Measurements from ENCODE around the gene TPR.

The TPR gene

GRCh38 chr1:186375152-186375928 lies at the start of gene TPR, which contains the start of gene ODR4:
TPR (minus strand) TSS chr1:186375253; CDS start chr1:186375028, 225 bp downstream.
ODR4 (plus strand) TSS chr1:186375838; CDS start chr1:186379786, 3,948 bp downstream.
- DNase-seq (ENCODE audit: low read depth, low spot score), result peak; percentile 98
- ChIA-PET CTCF (interaction anchor here (0.5 to 2.4 kb wide), 53 partner anchors 9 to 622 kb away, joined by 3 to 32 read pairs (median 4); partner anchors contain the start of gene PTGS2), POLR2A (interaction anchor here (0.6 to 0.9 kb wide), 3 partner anchors 13 to 305 kb away, joined by 3 to 6 read pairs (median 3); partner anchors contain the start of gene PTGS2)
- peak; percentile 86 for TF ChIP-seq CTCF (IDR thresholded peaks at IDR 0.05; ENCODE audit: insufficient read depth, low read length, missing control alignments)
- H3K4me3 ChIP-seq (ENCODE audit: low read depth, low read length), result peak within 1 kb of the TSS; percentile 84

GRCh38 chr1:186424539-186424938 lies 49.5 kb upstream of the TPR start:
- H3K4me3 ChIP-seq (ENCODE audit: low read depth, low read length), result no peak overlapping the region
- no peak for DNase-seq (ENCODE audit: low read depth, low spot score)
- TF ChIP-seq CTCF (IDR thresholded peaks at IDR 0.05; ENCODE audit: insufficient read depth, low read length, missing control alignments), result no peak
- POLR2A ChIA-PET, result no interaction called here
- CTCF ChIA-PET, result interaction anchor here (1.5 to 1.9 kb wide), 2 partner anchors 18 to 259 kb away, joined by 4 read pairs; no protein-coding TSS in a partner anchor

- CTCF ChIA-PET, result interaction anchor here (2.9 kb wide), 1 partner anchor 16 kb away, joined by 13 read pairs; no protein-coding TSS in a partner anchor
Observed at GRCh38 chr1:186421446-186421845, 46.4 kb upstream of the TPR start.

GRCh38 chr1:186420923-186421322 lies 45.9 kb upstream of the TPR start:
- ChIA-PET CTCF (interaction anchor here (1.2 to 2.9 kb wide), 2 partner anchors 16 to 46 kb away, joined by 3 to 13 read pairs; partner anchors contain the start of gene TPR), POLR2A (interaction anchor here (0.6 kb wide), 1 partner anchor 202 kb away, joined by 4 read pairs; no protein-coding TSS in a partner anchor)
- no peak for DNase-seq (ENCODE audit: low read depth, low spot score)
- no peak for TF ChIP-seq CTCF (IDR thresholded peaks at IDR 0.05; ENCODE audit: insufficient read depth, low read length, missing control alignments)
- H3K4me3 ChIP-seq (ENCODE audit: low read depth, low read length), result no peak overlapping the region

More at GRCh38 chr1:186421446-186421845, 46.4 kb upstream of the TPR start:
- no peak overlapping the region for H3K4me3 ChIP-seq (ENCODE audit: low read depth, low read length)
- TF ChIP-seq CTCF (IDR thresholded peaks at IDR 0.05; ENCODE audit: insufficient read depth, low read length, missing control alignments), result no peak
- DNase-seq (ENCODE audit: low read depth, low spot score), result no peak
- POLR2A ChIA-PET, result no interaction called here

- DNase-seq (ENCODE audit: low read depth, low spot score), result no peak
- TF ChIP-seq CTCF (IDR thresholded peaks at IDR 0.05; ENCODE audit: insufficient read depth, low read length, missing control alignments), result no peak
- ChIA-PET CTCF (interaction anchor here (0.7 to 2.9 kb wide), 4 partner anchors 15 to 568 kb away, joined by 3 to 13 read pairs (median 3); partner anchors contain the start of gene TPR), POLR2A (interaction anchor here (0.6 kb wide), 1 partner anchor 203 kb away, joined by 4 read pairs; no protein-coding TSS in a partner anchor)
- no peak overlapping the region for H3K4me3 ChIP-seq (ENCODE audit: low read depth, low read length)
Observed at GRCh38 chr1:186420311-186420710, 45.3 kb upstream of the TPR start.

- CTCF ChIA-PET, result interaction anchor here (1.5 to 2.0 kb wide), 2 partner anchors 64 to 187 kb away, joined by 3 to 6 read pairs; no protein-coding TSS in a partner anchor
- no peak overlapping the region for H3K4me3 ChIP-seq (ENCODE audit: low read depth, low read length)
- no peak for DNase-seq (ENCODE audit: low read depth, low spot score)
- POLR2A ChIA-PET, result no interaction called here
- TF ChIP-seq CTCF (IDR thresholded peaks at IDR 0.05; ENCODE audit: insufficient read depth, low read length, missing control alignments), result no peak
Observed at GRCh38 chr1:186418503-186418902, 43.5 kb upstream of the TPR start.
